ENCODE results near the gene IL36B.

Gene IL36B

GRCh38 chr2:113053666-113054065 lies 999 bp upstream of the IL36B start:
- DNase-seq (ENCODE audit: low spot score): no peak

GRCh38 chr2:113050921-113051895 lies 1.5 kb downstream of the IL36B start:
- no peak for DNase-seq (ENCODE audit: low spot score)

- no peak for DNase-seq (ENCODE audit: low spot score)
Observed at GRCh38 chr2:113046465-113046864, 6.2 kb downstream of the IL36B start.

GRCh38 chr2:113041871-113042270 lies 10.8 kb downstream of the IL36B start:
- no peak for DNase-seq (ENCODE audit: low spot score)

- no peak for DNase-seq (ENCODE audit: low spot score)
Observed at GRCh38 chr2:113039719-113040118, 12.9 kb downstream of the IL36B start.

GRCh38 chr2:113039158-113039557 lies 13.5 kb downstream of the IL36B start:
- DNase-seq (ENCODE audit: low spot score): no peak

- DNase-seq (ENCODE audit: low spot score): no peak
Observed at GRCh38 chr2:113038291-113038690, 14.4 kb downstream of the IL36B start.

- DNase-seq (ENCODE audit: low spot score): no peak
Observed at GRCh38 chr2:113036763-113037162, 15.9 kb downstream of the IL36B start.

- no peak for DNase-seq (ENCODE audit: low spot score)
Observed at GRCh38 chr2:113034016-113034415, 18.7 kb downstream of the IL36B start.

GRCh38 chr2:113032737-113033136 lies 19.9 kb downstream of the IL36B start:
- no peak for DNase-seq (ENCODE audit: low spot score)

- DNase-seq (ENCODE audit: low spot score): no peak
Observed at GRCh38 chr2:113028112-113028511, 24.6 kb downstream of the IL36B start.

- DNase-seq (ENCODE audit: low spot score): no peak
Observed at GRCh38 chr2:113027691-113028090, 25.0 kb downstream of the IL36B start.

GRCh38 chr2:113025737-113026136 lies 26.9 kb downstream of the IL36B start:
- no peak for DNase-seq (ENCODE audit: low spot score)

GRCh38 chr2:113024764-113025163 lies 27.9 kb downstream of the IL36B start:
- no peak for DNase-seq (ENCODE audit: low spot score)

GRCh38 chr2:113021312-113021711 lies 31.4 kb downstream of the IL36B start:
- DNase-seq (ENCODE audit: low spot score): no peak

- DNase-seq (ENCODE audit: low spot score): no peak
Observed at GRCh38 chr2:113018509-113018908, 34.2 kb downstream of the IL36B start.

GRCh38 chr2:113015655-113016054 lies 37.0 kb downstream of the IL36B start:
- DNase-seq (ENCODE audit: low spot score): no peak

- no peak for DNase-seq (ENCODE audit: low spot score)
Observed at GRCh38 chr2:113015042-113015441, 37.6 kb downstream of the IL36B start.

- no peak for DNase-seq (ENCODE audit: low spot score)
Observed at GRCh38 chr2:113014067-113014466, 38.6 kb downstream of the IL36B start.

GRCh38 chr2:113013336-113013661 lies 39.4 kb downstream of the IL36B start:
- no peak for DNase-seq (ENCODE audit: low spot score)

- no peak for DNase-seq (ENCODE audit: low spot score)
Observed at GRCh38 chr2:113012436-113013335, 40.0 kb downstream of the IL36B start.

- no peak for DNase-seq (ENCODE audit: low spot score)
Observed at GRCh38 chr2:113011108-113011507, 41.6 kb downstream of the IL36B start.

GRCh38 chr2:113010088-113010487 lies 42.6 kb downstream of the IL36B start:
- no peak for DNase-seq (ENCODE audit: low spot score)

Measured in activated CD4-positive, alpha-beta T cell treated with anti-CD3 and anti-CD28 coated beads, Interleukin-2, Interleukin-4, amounts not matched to agents 100 ng/mL and 50 ng/mL, durations not matched to agents 16 hours and 8 hours (primary cell).